ENCODE data around the gene UFSP1.
"Not testable (repeated sequence)": the region's sequence is repeated elsewhere in the genome, so short reads cannot be mapped to it uniquely, and the experiment has no call there.

UFSP1 gene

GRCh38 chr7:100854899-100855298 is 34.6 kb downstream of the UFSP1 start:
- not testable (repeated sequence) for DNase-seq

GRCh38 chr7:100854146-100854895 is 35.2 kb downstream of the UFSP1 start:
- no peak for DNase-seq

GRCh38 chr7:100852048-100852872 is 37.3 kb downstream of the UFSP1 start, which contains the start of gene SLC12A9:
Gene SLC12A9 (plus strand): TSS chr7:100852713. CDS start chr7:100854198, 1,485 bp downstream.
- peak; percentile 63 to 80 (median 69) for DNase-seq

- DNase-seq: no peak
These were observed 42.2 kb downstream of the UFSP1 start for GRCh38 chr7:100847360-100847759.

- no peak for DNase-seq
These were observed 48.9 kb downstream of the UFSP1 start for GRCh38 chr7:100840470-100841100.

- DNase-seq: no peak
These were observed 50.2 kb downstream of the UFSP1 start for GRCh38 chr7:100839361-100839760.

All from activated CD4-positive, CD25-positive, alpha-beta regulatory T cell (primary cell).